GM13976 (cell line): ENCODE measurements around the gene HLA-G.

Experiments used
- DNase-seq: peaks from one replicate; pipeline ENCODE4 v3.0.0; 2012; ENCODE audit warnings: low spot score
- in situ Hi-C: fragments of 300-500 bp; cut with MboI; formaldehyde crosslinking; loops from one replicate; pipeline ENCODE4 v1.12.0; 2022; ENCODE audit warnings: low sequenced_read_pairs, mixed read lengths, inconsistent platforms; ENCODE audit not compliant: unreplicated experiment
- TF ChIP-seq, protein P1 (sequence below): IDR thresholded peaks from 2 replicates; pipeline ENCODE4 v1.5.1; 2012; ENCODE audit warnings: borderline replicate concordance, mild to moderate bottlenecking; ENCODE audit not compliant: insufficient read depth; ENCODE audit errors: extremely low read depth, missing control alignments, control extremely low read depth

The HLA-G gene

DNA sequence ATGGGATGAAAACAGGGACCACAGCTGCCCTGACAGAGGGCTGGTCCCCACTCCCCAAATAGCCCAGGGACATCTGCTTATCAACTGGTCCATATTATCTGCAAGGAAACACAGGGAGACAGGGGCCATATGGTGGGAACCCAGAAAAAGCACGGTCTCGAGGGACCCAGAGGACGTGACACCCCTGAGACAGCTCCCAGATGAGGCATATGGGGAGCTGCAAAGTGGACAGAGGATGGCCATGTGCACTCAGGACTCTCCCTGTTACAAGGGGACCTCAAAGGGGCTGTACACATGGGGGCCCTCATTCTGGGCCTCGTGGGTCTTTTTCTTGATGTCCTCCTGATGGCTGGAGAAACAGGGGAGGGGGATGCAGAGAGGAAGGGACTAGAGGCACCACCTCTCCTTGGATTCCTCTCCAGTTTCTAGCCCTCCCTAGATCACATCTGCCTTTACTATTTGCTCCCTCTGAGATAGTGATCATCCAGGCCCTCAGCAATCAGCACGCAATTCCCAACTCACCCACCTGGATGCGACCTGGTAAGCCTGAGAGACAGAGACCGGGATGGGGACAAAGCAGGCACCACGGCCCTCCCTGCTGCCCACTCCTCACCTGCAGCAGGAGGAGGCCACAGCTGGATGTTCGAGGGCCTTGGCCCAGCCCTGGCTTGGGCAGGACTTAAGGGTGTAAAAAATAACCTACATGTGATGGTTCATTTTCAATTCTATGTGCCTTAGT is 13.1 kb upstream of the HLA-G start:
- TF ChIP-seq, protein P1, sequence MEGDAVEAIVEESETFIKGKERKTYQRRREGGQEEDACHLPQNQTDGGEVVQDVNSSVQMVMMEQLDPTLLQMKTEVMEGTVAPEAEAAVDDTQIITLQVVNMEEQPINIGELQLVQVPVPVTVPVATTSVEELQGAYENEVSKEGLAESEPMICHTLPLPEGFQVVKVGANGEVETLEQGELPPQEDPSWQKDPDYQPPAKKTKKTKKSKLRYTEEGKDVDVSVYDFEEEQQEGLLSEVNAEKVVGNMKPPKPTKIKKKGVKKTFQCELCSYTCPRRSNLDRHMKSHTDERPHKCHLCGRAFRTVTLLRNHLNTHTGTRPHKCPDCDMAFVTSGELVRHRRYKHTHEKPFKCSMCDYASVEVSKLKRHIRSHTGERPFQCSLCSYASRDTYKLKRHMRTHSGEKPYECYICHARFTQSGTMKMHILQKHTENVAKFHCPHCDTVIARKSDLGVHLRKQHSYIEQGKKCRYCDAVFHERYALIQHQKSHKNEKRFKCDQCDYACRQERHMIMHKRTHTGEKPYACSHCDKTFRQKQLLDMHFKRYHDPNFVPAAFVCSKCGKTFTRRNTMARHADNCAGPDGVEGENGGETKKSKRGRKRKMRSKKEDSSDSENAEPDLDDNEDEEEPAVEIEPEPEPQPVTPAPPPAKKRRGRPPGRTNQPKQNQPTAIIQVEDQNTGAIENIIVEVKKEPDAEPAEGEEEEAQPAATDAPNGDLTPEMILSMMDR: no peak
- in situ Hi-C loops: no loop called here
- no peak for DNase-seq

DNA sequence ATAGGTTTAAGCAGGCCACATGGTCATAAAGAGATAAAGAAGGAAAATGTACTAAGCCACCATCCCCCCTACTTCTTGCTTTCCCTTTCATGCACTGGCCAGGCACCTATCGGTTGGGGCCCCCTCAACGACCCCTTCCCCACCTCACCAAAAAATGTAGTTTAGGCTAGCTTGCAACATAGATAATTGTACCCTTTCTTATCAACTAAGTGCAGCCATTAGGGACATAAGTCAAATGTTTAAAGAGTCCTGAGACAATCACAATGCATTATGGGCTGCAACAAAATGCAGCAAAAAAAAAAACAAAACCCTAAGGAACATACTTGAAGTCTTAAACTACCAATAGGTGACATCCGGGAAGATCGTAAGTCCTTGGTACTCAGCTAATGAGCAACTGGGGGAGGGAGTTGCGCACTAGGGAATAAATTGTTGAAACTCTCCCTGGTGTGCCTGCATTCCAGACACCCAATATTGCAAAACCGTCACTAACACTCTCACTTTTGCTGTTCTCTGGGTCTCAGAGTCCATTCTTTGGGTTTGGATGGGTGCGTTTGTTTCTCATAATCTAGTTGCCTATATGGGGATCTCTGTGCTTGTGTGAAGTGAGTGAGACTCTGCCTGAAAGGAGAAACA is 12.4 kb upstream of the HLA-G start:
- TF ChIP-seq, protein P1: no peak
- in situ Hi-C loops: no loop called here

DNA sequence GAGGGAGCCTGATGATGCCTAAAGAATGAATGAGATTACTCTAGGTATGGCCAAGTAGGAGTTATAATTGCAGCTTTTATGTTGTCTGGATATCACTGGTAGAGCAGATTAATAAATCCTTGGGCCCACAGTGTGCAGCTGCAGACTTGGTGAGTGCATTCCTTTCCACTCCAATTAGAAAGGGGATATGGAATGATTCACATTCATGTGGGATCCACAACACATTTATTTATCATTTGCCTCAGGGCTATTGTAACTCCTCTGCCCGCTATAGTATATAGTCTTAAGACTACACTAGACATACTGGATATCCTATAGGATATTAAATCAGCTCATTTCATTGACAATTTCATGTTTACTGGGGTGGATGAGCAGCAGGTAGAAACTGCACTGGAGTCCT is 11.6 kb upstream of the HLA-G start:
- DNase-seq: no peak
- TF ChIP-seq, protein P1: no peak
- in situ Hi-C loops: no loop called here

More for the DNA sequence above, 12.4 kb upstream of the HLA-G start:
- no peak for DNase-seq

DNA sequence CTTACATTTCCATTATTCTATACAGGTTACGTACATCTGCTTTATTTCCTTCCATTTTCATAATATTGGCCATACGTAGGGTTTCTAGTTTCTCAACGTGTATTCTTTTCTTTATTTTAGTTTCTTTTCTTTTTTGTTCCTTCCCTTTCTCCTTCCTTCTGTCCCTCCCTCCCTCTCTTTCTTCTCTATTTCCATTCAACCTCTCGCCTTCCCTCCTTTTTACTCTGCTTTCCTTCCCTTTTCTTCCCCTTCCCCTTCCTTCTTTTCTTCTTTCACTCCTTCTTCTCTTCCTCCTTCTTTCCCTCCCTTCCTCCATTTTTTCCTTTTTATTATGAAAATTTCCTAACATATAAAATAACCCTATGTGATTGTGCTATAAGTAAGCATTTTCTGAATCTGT is 8.7 kb upstream of the HLA-G start:
- no peak for DNase-seq
- TF ChIP-seq, protein P1: no peak
- in situ Hi-C loops: no loop called here

DNA sequence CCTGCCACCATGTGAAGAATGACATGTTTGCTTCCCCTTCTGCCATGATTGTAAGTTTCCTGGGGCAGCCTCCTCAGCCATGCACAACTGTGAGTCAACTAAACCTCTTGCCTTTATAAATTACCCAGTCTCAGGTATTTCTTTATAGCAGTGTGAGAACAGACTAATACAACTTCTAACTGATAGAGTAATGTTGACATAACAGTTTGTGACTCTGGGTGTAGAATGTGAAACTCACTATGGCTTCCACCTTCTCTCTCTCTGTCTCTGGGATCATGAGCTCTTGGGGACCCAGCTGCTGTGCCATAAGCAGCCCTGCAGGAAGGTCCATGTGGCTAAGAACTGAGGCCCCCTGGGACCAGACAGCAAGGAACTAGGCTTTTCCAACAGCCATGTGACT is 3.5 kb upstream of the HLA-G start:
- TF ChIP-seq, protein P1: no peak
- in situ Hi-C loops: no loop called here
- DNase-seq: no peak

DNA sequence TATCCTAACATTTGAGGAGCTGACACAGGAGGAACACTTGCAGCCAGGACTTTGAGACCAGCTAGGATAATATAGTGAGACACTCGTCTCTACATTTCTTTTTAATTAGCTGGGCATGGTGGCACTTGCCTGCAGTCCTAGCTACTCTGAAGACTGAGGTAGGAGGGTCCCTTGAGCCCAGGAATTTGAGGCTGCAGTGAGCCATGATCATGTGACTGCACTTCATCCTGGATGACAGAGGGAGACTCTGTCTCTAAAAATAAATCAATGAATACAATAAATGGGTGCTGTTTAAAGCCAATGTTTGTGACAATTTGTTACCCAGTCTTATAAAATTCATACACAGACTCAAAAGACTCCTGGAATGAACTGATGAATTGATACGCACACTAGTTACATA is 1.8 kb upstream of the HLA-G start:
- DNase-seq: no peak
- TF ChIP-seq, protein P1: no peak
- in situ Hi-C loops: no loop called here
